ENCODE data around the gene AMOTL1. TPM values are rescaled to one million over a fixed set of nuclear protein-coding genes. Genes with fewer than 3 reads are reported as not detected.

The AMOTL1 gene
- total and polyA plus RNA-seq, 12 donors: 3.1 to 115 (median 68.3) TPM

- 24 to 34% methylated on average over 8 of the region's 8 CpGs for WGBS, 2 donors
- H3K4me3 ChIP-seq: peak overlapping the region; percentile 67 to 99 (median 88)
- no peaks in the 10 kb centered on the region for H3K36me3 ChIP-seq
- TF ChIP-seq CTCF (IDR thresholded peaks at IDR 0.05): no peak
- H3K9me3 ChIP-seq: no peaks in the 10 kb centered on the region
- peaks cover 0 to 21% (median 0%) of the 10 kb centered on the region in 7 donors for H3K27me3 ChIP-seq
- intact Hi-C loops (cut with DNase I): loop anchor here in 6 of 10 donors (5.0 to 10.0 kb wide), 2 partner anchors 145 to 148 kb away; no protein-coding TSS in a partner anchor
- H3K27ac ChIP-seq: peak overlapping the region in 8 of 10 donors; percentile 87 to 98 (median 95)
- no peak for ATAC-seq
- no peak for DNase-seq
- H3K4me1 ChIP-seq: peaks cover 8 to 57% (median 28%) of the 10 kb centered on the region in 9 donors
Observed at GRCh38 chr11:94769880-94770279, 1.7 kb downstream of the AMOTL1 start.

GRCh38 chr11:94770563-94771120 is 2.5 kb downstream of the AMOTL1 start:
- peak overlapping the region in 6 of 10 donors; percentile 73 to 99 (median 90) for H3K4me3 ChIP-seq
- H3K27ac ChIP-seq: no peak overlapping the region
- H3K36me3 ChIP-seq: no peaks in the 10 kb centered on the region
- no peak for ATAC-seq
- H3K27me3 ChIP-seq: peaks cover 0 to 21% (median 0%) of the 10 kb centered on the region in 7 donors
- TF ChIP-seq CTCF (IDR thresholded peaks at IDR 0.05): no peak
- no peak for DNase-seq
- H3K4me1 ChIP-seq: peaks cover 8 to 64% (median 30%) of the 10 kb centered on the region in 9 donors
- no peaks in the 10 kb centered on the region for H3K9me3 ChIP-seq
- WGBS, 2 donors: 76 to 87% methylated on average over 4 of the region's 4 CpGs
- intact Hi-C loops (cut with DNase I): no loop called here

- Histone ChIP-seq H3K27me3 (peaks cover 0 to 21% (median 0%) of the 10 kb centered on the region in 7 donors), H3K27ac (no peak overlapping the region), H3K4me1 (peaks cover 8 to 72% (median 32%) of the 10 kb centered on the region in 9 donors), H3K9me3 (no peaks in the 10 kb centered on the region), H3K36me3 (no peaks in the 10 kb centered on the region), H3K4me3 (no peak overlapping the region)
- WGBS, 2 donors: 72 to 83% methylated on average over 2 of the region's 2 CpGs
- ATAC-seq: no peak
- no peak for TF ChIP-seq CTCF (IDR thresholded peaks at IDR 0.05)
- intact Hi-C loops (cut with DNase I): no loop called here
- no peak for DNase-seq
Observed at GRCh38 chr11:94771390-94771789, 3.2 kb downstream of the AMOTL1 start.

- intact Hi-C loops (cut with DNase I): no loop called here
- TF ChIP-seq CTCF (IDR thresholded peaks at IDR 0.05): no peak
- Histone ChIP-seq H3K27me3 (peaks cover 0 to 21% (median 0%) of the 10 kb centered on the region in 7 donors), H3K4me3 (no peak overlapping the region), H3K9me3 (no peaks in the 10 kb centered on the region), H3K36me3 (no peaks in the 10 kb centered on the region), H3K4me1 (peaks cover 8 to 74% (median 38%) of the 10 kb centered on the region in 9 donors), H3K27ac (no peak overlapping the region)
- no peak for DNase-seq
- WGBS, 2 donors: 80 to 83% methylated on average over 2 of the region's 2 CpGs
- no peak for ATAC-seq
Observed at GRCh38 chr11:94771951-94772350, 3.8 kb downstream of the AMOTL1 start.
